GM21737 (cell line): ENCODE results near the gene PRRT4.

Source experiments
- ATAC-seq: cut with Tn5 transposase; IDR thresholded peaks from one replicate; pipeline ENCODE4 v1.9.1; 2021; ENCODE audit warnings: mild to moderate bottlenecking, moderate library complexity; ENCODE audit not compliant: unreplicated experiment

Gene PRRT4

GRCh38 chr7:128302139-128302538, 59.4 kb downstream of the PRRT4 start:
- no peak for ATAC-seq
